ENCODE results near the gene SH2D6.
"Not testable (repeated sequence)": the region's sequence is repeated elsewhere in the genome, so short reads cannot be mapped to it uniquely, and the experiment has no call there.

Gene SH2D6

DNA sequence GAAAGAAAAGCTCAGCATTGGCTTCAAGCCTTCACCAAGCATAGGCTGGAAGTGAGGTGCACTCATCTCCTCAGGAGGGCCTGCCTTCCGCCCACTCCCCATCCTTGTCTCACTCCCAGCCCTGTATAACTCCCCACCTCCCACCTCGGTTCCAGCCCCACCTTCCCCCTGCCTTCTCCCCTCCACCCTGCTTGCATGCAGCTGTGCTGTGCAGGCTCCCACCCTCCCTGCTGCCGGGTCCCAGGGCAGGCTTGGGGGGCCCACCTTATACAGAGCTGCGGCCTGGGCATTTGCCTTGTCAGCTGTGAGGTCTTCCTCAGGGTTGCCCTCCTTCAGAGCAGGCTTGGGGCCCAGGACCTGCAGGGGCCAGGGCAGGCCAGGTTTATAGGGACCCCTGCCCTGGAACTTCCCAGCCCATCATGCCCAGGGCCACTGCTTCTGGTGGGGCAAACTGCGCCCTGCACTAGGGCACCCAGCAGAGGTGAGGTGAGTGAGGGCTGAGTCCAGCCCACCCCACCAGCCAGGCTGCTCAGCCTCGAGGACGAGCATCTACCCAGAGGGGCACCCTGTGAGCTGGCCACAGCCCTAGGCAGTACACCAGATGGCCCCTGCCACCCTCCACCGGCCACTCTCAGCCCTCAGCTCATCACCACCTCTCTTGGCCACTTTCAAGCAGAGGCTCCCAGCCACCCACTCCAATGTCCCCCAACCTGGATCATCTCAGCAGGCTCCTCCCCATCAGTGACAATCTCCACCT is 19.9 kb upstream of the SH2D6 start:
- no peak for DNase-seq

- no peak for DNase-seq
Observed at GRCh38 chr2:85399183-85399455, 19.4 kb upstream of the SH2D6 start.

DNA sequence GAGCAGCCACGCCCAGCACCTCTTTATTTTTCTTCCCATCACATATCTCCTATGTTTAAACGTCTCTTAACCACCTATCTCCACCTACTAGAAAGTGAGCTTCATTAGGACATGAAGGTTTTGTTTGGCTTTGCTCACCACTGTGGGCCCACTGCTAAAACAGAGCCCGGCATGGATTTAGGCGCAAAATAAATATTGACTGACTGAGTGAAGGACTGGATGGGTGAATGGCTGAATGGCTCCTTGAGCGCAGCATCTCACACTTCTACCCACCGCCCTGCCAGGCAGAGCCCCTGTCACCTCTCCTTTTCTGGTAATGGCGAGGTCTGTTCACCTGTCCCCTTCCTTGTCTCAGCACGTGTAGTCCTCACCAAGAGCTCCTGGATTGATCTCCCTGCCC is 18.5 kb upstream of the SH2D6 start:
- DNase-seq, result no peak

DNA sequence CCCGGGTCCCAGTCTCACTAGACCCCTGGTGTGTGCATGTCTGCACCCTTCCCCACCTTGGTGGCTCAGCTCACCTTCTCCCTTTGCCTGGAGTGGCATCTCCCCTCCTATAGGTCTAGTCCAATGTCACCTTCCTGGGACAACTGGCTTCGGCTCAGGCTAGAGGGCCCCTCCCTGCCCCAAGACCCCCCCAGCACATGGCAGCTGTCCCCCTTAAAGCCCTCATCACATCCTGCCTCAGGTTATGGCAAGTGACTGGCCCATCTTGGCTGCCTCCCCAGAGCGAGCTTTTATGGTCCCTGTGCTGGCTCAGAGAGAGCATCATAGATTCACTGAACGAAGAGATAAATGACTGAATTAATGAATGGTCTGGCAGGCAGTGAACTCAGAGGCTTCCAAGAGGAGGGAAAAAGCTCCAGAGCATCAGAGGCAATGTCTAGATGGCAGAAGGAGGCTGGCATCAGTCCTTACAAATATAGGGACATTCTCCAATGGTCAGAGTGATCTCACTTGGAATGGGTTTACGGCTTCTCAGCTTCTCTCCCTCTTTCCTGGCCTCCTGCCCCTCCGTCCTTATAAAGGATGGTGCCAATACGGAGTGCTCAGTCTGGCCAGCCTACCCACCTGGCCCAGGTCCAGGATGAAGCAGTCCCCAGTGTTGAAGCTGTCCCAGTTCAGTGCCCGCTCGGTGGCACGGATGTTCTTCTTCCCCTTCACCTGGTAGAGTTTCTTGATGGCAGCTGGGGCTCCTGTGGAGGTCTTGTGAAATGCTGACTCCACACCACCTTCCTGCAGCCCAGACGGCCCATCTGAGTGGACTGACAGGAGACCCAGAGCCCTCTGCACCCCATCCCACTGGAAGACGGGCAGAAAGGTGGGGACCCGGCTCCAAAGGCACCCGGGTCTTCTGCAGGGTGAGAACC is 17.7 kb upstream of the SH2D6 start:
- no peak for DNase-seq

DNA sequence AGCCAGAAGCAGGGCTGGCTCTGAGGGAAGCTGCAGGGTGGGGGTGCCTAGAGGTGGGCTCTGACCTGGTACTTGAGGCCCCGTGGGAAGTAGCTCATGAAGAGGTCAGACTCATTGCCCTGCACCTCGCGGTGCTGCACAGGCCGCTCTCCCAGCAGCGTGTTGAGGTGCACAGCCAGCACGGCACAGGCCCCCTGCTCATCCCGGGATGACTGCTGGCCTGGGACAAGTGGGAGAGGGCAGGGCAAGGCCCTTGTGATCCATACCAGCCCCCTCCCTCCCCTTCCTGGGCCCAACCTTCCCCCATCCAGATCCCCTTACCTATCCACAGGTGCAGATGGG is 17.1 kb upstream of the SH2D6 start:
- DNase-seq, result no peak

DNA sequence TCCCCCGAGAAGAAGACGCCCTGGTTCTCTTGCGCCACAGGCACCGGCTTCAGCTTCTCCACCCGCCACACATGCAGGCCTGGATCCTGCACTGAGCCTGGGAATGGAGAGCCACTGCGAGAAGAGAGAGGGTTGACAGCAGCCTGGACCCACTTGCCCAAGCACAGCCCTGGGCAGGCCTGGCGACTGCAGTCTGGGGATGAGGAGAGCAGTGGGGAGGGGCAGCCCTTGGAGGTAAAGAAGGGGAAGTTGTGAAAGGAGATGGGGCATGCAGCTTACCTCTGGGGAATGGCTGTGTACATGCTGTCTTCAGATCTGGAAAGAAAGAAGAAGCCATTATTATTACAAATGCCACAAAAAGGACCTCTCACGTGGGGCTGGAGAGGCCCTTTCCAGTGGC is 16.7 kb upstream of the SH2D6 start:
- no peak for DNase-seq

DNA sequence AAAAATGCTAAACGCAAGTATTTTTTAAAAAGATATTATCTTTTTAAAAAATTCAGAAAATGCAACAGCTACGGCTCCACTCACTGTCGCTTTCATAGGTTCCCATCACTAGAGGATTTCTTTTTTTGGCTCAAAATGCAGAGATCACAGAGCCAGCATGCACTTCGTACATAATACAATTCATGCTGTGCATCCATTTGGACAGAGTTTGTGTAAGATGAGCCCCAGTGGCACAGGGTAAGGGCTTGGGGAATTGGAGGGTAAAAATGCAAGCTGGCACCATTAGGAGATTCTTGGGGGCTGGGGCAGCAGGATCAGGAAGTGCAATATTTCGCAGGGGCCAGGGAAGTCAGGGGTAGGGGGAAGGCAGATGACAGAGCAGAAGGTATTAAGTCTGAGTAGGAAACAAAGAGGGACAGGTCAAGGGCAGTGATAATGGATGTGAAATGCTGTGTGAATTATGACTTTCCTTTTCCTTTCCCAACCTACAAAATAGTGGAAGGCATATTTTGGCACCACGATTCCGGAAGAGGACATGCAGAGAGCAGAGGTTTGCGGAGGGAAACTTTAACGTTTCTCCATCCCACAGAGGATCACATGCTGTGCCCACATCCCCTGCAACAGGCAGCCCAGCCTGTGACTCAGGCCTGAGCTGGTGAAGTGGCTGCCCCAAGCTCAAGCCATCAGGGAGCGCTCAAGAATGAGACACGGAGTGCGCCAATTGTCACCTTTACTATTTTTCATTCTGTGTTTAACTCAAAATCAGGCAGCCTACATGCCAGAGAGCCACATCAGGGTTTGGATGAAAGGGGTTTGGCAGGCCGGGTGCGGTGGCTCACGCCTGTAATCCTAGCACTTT is 13.1 kb upstream of the SH2D6 start:
- peak; percentile 38 for DNase-seq

DNA sequence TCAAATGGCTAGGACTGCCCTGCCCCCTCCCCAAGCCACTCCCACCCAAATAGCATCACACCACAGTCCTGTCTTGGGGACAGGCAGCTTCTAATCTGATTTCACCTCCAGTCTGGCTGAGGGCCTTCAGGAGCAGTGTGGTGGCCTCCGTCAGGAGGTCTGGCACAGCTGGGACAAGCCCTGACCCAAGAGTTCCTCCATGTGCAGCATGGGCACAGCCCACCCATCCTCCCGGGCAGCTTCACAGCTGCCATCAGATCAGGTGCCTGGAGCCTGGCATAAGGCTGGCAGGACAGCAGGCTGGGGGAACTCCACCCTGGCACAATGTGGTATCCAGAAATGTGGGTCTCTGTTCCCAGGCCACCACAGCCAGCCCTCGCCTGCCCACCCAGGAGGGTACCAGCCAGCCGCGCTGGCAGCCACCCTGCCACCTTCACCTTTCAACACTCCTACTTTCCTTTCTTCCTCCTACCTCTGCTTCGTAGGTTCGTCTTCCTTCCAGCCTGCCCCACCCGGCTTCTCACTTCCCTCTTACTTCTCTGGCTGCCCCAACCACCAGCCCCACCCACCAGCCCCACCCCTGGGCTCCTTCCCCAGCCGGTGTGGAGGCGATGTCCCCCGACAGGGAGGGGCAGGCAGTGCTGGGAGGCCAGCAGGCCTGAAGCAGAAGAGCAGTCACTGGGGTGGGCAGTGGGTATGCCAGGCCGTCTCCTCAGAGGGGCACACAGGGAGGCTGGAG is 8.5 kb upstream of the SH2D6 start, which contains the start of gene CAPG:
TSS of gene CAPG (minus strand) at position 522 of the 739 bp plus-strand sequence. CDS start 8,221 bp downstream, outside the sequence.
- DNase-seq, result no peak

DNA sequence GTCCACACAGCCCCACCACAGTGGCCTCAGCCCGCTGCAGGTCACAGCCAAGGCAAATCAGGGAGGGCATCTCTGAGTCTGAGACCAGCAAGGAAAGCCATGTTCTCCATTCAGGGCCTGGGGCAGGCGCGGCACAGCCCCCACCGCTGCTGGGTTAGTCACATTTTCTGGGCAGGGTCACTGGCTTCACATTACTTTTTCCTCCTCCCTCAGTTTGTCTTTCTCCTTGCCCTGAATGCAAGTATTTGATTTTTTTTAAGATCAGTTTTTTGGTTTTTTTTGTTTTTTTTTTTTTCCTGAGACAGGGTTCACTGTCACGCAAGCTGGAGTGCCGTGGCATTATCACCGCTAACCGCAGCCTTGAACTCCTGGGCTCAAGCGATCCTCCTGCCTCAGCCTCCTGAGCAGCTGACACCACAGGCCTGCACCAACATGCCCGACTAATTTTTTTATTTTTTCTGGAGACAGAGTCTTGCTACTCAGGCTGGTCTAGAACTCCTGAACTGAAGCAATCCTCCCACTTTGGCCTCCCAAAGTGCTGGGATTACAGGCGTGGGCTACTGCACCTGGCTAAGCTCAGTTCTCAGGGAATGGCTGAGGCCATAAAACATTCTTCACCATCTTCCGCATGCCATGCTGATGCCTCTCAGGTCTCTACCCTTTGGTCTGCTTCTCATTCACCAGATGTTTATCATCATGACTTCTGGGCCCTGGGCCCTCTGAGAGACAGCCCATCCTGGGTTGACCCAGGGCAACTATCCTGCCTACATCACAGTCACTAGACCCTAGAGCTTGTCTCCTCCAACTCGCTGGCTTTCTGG is 7.7 kb upstream of the SH2D6 start:
- no peak for DNase-seq

- no peak for DNase-seq
Observed at GRCh38 chr2:85411405-85411748, 7.1 kb upstream of the SH2D6 start.

DNA sequence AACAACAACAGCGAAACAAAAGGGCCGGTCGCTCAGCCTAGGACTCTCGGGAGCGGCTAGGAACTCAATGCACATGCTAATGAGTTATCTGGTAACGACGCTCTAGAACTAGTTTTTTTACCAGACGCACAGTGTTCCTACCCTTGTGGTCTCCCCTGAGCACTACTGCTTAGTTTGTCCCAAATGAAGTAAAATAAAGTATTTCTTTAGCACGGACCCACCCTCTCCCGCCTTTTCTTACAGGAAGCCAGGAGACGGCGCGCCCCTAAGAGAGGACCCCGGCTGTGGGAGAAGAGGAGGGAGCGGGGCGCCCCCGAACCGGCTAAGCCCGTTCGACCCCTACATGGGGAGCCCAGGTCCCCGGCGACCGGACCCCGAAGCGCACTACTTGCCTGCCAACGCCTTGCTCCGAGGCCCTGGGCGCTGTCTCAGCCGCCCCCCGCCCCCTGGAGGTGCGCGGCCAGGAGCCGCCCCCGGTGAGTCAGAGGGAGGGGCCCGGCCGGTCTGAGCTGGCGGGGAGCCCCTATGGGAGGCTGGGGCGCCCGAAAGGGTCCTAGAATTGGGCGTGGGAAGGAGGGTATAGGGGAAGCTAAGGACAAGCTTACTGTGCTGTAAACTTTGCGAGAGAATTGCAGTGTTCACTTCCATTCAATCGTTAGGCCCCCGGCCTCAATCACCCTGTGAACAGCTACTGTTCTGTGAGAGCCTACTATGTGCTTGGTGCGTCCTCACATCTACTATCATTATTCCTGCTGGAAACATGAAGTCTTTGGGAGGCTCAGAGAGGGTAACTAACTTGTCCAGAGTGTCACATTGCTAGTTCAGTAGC is 4.7 kb upstream of the SH2D6 start:
- DNase-seq, result no peak

- DNase-seq, result not testable (repeated sequence)
Observed at GRCh38 chr2:85414421-85414759, 4.1 kb upstream of the SH2D6 start.

DNA sequence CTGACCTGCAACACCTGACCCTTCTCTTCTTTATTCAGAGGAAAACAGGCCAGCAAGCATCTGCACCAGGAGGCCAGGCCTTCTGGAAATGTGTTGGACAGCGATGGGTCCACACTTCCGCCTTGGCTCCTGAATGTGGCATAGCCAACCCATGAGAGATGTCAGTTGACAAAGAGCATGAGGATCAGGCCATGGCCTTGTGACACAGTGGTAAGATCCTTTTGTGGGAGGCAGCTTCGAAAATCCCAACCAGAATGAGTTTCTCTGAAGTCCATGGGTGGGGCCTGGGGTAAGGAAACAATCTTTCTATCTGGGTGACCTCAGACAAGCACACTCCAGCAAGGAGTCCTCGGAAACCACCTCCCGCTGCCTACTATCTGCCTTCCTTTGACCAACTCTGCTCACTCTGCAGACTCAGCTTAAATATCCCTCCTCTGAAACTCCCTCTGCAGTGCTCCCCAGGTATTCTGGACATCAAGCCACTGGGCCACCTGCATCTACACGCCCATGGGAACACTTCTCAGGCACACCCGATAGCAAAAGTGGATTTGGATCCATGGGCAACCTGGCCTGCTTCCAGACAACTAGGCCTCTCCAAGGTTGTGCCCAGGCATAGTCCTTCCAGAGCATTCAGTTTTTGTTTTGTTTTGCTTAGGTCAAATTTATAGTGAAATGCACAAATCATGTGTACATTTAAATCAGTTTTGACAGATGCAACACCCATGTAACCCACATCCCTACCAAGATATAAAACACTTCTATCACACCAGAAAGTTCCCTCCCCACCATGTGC is 3.6 kb upstream of the SH2D6 start:
- DNase-seq, result no peak

DNA sequence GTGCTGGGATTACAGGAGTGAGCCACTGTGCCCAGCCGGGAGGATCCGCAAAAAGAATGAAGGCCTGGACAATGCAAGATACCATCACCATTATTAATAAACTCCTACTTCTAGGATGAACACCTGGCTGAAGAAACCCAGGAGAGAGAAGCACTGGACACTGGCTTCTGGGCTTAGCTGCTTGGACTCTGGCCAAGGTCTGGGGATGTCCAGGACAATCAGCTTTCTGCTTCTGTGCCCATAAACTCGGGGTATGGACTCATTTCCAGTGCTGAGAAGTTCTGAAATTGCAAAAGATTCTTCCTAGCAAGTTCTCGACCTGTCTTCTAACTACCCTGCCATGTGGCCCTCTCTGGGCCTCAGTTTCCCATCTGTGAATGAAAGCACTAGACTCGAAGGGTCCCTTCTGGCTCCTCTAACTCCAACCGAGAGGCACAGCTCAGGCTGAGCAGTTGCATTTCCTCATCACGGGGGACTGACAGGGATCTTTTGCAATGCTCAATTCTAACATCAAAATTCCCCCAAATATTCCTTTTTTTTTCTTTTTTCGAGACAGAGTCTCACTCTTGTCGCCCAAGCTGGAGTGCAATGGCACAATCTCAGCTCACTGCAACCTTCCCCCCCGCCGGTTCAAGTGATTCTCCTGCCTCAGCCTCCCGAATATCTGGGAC is 2.4 kb upstream of the SH2D6 start:
- DNase-seq, result no peak

DNA sequence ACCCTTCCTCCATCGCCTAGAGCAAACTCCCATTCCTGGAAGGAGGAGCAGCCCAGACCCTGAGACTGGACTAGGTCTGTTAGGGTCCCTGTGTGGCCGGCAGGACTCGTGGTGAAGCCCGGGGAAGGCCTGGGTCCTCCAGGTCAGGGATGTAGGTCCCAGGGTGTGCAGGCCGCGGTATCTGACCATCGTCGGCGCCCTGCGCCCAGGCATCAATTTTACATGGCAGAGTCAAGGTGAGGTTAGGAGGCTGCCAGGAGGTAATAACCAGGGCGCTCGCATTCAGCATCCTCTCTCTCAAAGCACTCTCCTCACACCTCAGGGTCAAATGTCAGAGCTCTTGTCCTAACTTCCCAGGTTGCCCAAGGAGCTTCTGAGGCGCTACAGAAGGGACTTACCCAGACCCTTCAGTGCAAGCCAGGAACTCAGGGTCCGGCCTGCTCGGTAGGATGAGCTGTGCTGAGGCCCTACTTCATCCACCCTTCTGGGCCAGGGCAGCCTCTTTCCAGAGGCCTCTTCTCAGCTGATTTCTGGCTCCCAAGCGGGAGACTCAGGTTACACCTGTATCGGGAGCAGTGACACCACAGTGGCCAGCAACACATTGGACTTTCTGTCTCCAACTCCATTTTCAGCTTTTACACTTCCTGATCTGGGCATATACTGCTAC is 628 bp downstream of the SH2D6 start:
- no peak for DNase-seq

DNA sequence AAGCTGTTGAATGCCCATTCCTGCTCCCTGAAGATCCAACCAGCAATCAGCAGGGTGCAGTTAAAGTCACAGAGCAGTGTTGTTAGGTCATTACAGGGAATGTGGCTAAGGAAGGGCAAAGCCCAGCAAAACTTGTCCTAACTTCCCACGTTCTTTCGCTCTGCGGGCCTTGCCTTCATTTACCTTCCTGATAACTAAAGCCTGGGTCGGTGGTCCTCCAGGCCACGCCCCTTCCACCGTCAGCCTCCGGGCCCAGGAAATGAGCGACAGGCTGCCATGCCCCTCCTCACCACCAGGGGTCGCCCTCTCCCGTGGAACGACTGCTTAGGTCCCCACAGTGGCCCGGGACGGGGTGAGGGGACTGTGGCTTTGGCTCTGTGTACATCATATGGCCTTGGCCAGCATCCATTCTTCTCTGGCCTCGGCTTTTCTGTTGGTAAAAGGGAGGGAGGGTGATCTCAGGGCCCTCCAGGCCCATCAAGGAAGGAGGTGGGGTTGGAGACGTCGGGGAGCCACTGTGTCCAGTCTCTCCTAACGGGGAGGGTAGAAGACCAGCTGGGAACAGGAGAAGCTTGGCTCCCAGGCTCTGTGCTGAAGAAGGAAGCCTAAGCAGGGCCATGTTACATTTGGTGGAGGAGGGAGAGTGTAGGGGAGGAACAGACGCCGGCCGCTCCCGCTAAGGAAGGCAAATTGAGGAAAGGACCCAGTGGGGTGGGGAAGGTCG is 2.2 kb downstream of the SH2D6 start:
- DNase-seq, result peak; percentile 85

- no peak for DNase-seq
Observed at GRCh38 chr2:85421260-85422071, 3.0 kb downstream of the SH2D6 start.

- no peak for DNase-seq
Observed at GRCh38 chr2:85422072-85422457, 3.6 kb downstream of the SH2D6 start.
